HepG2 (cell line): ENCODE measurements around the gene MFN2. TPM values are rescaled to one million over a fixed set of nuclear protein-coding genes. Genes with fewer than 3 reads are reported as not detected.

Experiments used
- ASH2L ChIP-seq: fragments of 300-600, 200-600 bp; sonication (generic); IDR thresholded peaks from 2 replicates; pipeline ENCODE4 v1.7.0; 2017; ENCODE audit warnings: low read depth, mild to moderate bottlenecking, moderate library complexity, mixed read lengths, low read length; ENCODE audit not compliant: insufficient read length
- GTF2F1 ChIP-seq: fragments of 150-350 bp; IDR thresholded peaks from 2 replicates; pipeline ENCODE4 v1.6.1; 2014; ENCODE audit warnings: low read length
- HNF4A ChIP-seq: sonication (generic); formaldehyde crosslinking; IDR thresholded peaks from 2 replicates; pipeline ENCODE4 v1.4.0; 2020; ENCODE audit warnings: missing genetic modification reagents
- HNRNPH1 ChIP-seq: fragments of 200-400 bp; formaldehyde crosslinking; optimal IDR thresholded peaks from 2 replicates; pipeline ENCODE3; 2017; ENCODE audit warnings: mild to moderate bottlenecking, low read depth, low read length
- HOXD1 ChIP-seq: sonication (generic); formaldehyde crosslinking; IDR thresholded peaks from 2 replicates; pipeline ENCODE4 v1.5.0; 2020; ENCODE audit warnings: missing genetic modification reagents
- ISX ChIP-seq: sonication (generic); formaldehyde crosslinking; conservative IDR thresholded peaks from 2 replicates; pipeline ENCODE4 v1.5.0; 2020; ENCODE audit warnings: missing genetic modification reagents
- KDM3A ChIP-seq: IDR thresholded peaks from 2 replicates; pipeline ENCODE4 v1.6.1; 2018; ENCODE audit warnings: low read depth, missing compliant biosample characterization
- KLF6 ChIP-seq: IDR thresholded peaks from 2 replicates; pipeline ENCODE4 v1.8.0; 2016; ENCODE audit warnings: missing biosample characterization, missing genetic modification reagents
- LCORL ChIP-seq, 2 experiments: fragments of 450-650 bp in 1 of 2; sonication (generic) in 1 of 2; formaldehyde crosslinking in 1 of 2; IDR thresholded peaks; 2 replicates each; pipeline versions ENCODE4 v1.5.0 to v1.6.1; 2017 to 2020; ENCODE audit warnings: antibody characterized with exemption in 1 of 2, missing genetic modification reagents in 1 of 2
- NKX3-1 ChIP-seq: sonication (generic); formaldehyde crosslinking; IDR thresholded peaks from 2 replicates; pipeline ENCODE4 v1.5.0; 2020; ENCODE audit warnings: missing genetic modification reagents
- PHF21A ChIP-seq: sonication (generic); formaldehyde crosslinking; IDR thresholded peaks from 2 replicates; pipeline ENCODE4 v1.5.0; 2020; ENCODE audit warnings: mild to moderate bottlenecking, missing genetic modification reagents
- RXRA ChIP-seq: sonication (generic); formaldehyde crosslinking; IDR thresholded peaks from 2 replicates; pipeline ENCODE4 v1.5.1; 2020; ENCODE audit warnings: missing genetic modification reagents
- SIN3A ChIP-seq: IDR thresholded peaks from 2 replicates; pipeline ENCODE4 v1.6.1; 2011; ENCODE audit warnings: low read depth, mild to moderate bottlenecking, control low read depth, low read length, borderline replicate concordance
- SP4 ChIP-seq: sonication (generic); formaldehyde crosslinking; IDR thresholded peaks from 2 replicates; pipeline ENCODE4 v1.8.1; 2023; ENCODE audit warnings: mild to moderate bottlenecking, missing genetic modification reagents
- SRSF9 ChIP-seq: fragments of 200-400 bp; formaldehyde crosslinking; IDR thresholded peaks from 2 replicates; pipeline ENCODE4 v1.6.1; 2018; ENCODE audit warnings: borderline replicate concordance, mild to moderate bottlenecking, low read depth, low read length; ENCODE audit not compliant: insufficient read depth, poor library complexity, severe bottlenecking
- ZFAT ChIP-seq: sonication (generic); formaldehyde crosslinking; conservative IDR thresholded peaks from 2 replicates; pipeline ENCODE4 v1.8.1; 2023; ENCODE audit warnings: missing genetic modification reagents, inconsistent platforms
- ZNF264 ChIP-seq: sonication (generic); formaldehyde crosslinking; IDR thresholded peaks from 2 replicates; pipeline ENCODE4 v1.4.0; 2020; ENCODE audit warnings: missing genetic modification reagents
- ZNF3 ChIP-seq: IDR thresholded peaks from 2 replicates; pipeline ENCODE4 v1.7.0; 2017; ENCODE audit warnings: inconsistent platforms
- ZNF660 ChIP-seq: sonication (generic); formaldehyde crosslinking; IDR thresholded peaks from 2 replicates; pipeline ENCODE4 v1.5.1; 2020; ENCODE audit warnings: mild to moderate bottlenecking, low read depth, missing genetic modification reagents, borderline replicate concordance
- ZSCAN31 ChIP-seq: sonication (generic); formaldehyde crosslinking; IDR thresholded peaks from 2 replicates; pipeline ENCODE4 v1.5.0; 2020; ENCODE audit warnings: low read depth, mild to moderate bottlenecking, missing genetic modification reagents
- polyA plus RNA-seq, 8 experiments: library from polyadenylated mRNA; depleted of rRNA in 3 of 8; stranded (reverse) in 7 of 8; unstranded in 1 of 8; fragments of >200 nt; fragmentation: Illumina TruSeq in 4 of 8; extraction: Trizol in 4 of 8; gene quantifications; 2 replicates each; pipeline versions ENCODE4 v1.2.1 to v1.2.3, GENCODE V29; 2011 to 2016; ENCODE audit warnings: low read depth in 4 of 8, missing spikeins in 1 of 8, mixed read lengths in 1 of 8; ENCODE audit not compliant: insufficient read depth in 1 of 8
- total RNA-seq, 5 experiments: library from RNA; depleted of rRNA; stranded (reverse); fragments of >200 nt; fragmentation: Illumina TruSeq; extraction: Trizol; gene quantifications; 2 replicates each; pipeline ENCODE4 v1.2.3, GENCODE V29; 2016; ENCODE audit warnings: low read depth in 1 of 5
- TF ChIP-seq, protein P1 (sequence below): sonication (generic); formaldehyde crosslinking; IDR thresholded peaks from 2 replicates; pipeline ENCODE4 v1.5.0; 2020; ENCODE audit warnings: mild to moderate bottlenecking, missing genetic modification reagents
- TF ChIP-seq, protein P2 (sequence below): sonication (generic); formaldehyde crosslinking; IDR thresholded peaks from 2 replicates; pipeline ENCODE4 v1.5.1; 2020; ENCODE audit warnings: mild to moderate bottlenecking, missing genetic modification reagents, moderate library complexity
- TF ChIP-seq, protein P3 (sequence below): IDR thresholded peaks from 2 replicates; pipeline ENCODE4 v1.6.1; 2016; ENCODE audit warnings: low read depth
- TF ChIP-seq, protein P4 (sequence below): sonication (generic); formaldehyde crosslinking; conservative IDR thresholded peaks from 2 replicates; pipeline ENCODE4 v1.4.0; 2020; ENCODE audit warnings: missing genetic modification reagents

The MFN2 gene
- total and polyA plus RNA-seq, 2 of the 13 experiments (the other 11 are each of a cell fraction or from before 2014, with no cell fraction given) = 38.7 to 60.9 TPM

DNA sequence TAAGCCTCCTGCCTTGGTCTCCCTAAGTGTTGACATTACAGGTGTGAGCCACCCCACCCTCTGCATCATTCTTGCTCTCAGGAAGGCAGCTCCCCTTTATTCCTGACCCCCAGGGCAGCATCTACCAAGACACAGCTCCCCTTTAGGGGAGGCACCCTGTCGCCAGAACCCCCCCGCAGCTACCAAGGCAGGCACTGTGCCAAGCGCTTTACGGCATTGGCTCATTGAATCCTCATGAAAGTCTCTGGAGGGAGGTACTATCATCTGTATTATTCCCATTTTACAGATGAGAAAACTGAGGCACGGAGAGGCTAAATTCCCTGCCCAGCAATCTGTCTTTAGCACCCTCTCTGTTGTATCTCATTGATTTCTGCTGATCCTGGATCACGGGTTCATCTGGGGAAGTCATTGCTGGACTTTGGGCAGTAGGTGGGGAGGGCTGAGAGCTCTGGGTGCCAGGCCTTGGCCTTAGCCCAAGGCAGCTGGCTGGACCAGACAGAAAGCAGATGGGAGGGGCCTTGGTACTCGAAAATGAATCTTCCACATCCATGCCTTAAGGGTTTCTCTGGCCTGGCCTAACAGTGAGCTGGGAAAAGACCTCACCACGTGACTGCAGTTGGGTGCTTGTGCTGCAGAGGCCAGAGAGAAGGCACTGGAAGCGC lies 39.9 kb upstream of the MFN2 start (continued):
- TF ChIP-seq, protein P1, sequence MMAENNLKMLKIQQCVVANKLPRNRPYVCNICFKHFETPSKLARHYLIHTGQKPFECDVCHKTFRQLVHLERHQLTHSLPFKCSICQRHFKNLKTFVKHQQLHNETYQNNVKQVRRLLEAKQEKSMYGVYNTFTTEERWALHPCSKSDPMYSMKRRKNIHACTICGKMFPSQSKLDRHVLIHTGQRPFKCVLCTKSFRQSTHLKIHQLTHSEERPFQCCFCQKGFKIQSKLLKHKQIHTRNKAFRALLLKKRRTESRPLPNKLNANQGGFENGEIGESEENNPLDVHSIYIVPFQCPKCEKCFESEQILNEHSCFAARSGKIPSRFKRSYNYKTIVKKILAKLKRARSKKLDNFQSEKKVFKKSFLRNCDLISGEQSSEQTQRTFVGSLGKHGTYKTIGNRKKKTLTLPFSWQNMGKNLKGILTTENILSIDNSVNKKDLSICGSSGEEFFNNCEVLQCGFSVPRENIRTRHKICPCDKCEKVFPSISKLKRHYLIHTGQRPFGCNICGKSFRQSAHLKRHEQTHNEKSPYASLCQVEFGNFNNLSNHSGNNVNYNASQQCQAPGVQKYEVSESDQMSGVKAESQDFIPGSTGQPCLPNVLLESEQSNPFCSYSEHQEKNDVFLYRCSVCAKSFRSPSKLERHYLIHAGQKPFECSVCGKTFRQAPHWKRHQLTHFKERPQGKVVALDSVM (CRISPR knock-in tag) = no peak
- TF ChIP-seq, protein P2, sequence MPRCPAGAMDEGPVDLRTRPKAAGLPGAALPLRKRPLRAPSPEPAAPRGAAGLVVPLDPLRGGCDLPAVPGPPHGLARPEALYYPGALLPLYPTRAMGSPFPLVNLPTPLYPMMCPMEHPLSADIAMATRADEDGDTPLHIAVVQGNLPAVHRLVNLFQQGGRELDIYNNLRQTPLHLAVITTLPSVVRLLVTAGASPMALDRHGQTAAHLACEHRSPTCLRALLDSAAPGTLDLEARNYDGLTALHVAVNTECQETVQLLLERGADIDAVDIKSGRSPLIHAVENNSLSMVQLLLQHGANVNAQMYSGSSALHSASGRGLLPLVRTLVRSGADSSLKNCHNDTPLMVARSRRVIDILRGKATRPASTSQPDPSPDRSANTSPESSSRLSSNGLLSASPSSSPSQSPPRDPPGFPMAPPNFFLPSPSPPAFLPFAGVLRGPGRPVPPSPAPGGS (CRISPR knock-in tag) = no peak
- 0 out of 2 replicates have a peak, but pooled peaks have one; percentile 47 for TF ChIP-seq RXRA (CRISPR knock-in tag)
- TF ChIP-seq KLF6 (CRISPR knock-in tag) = no peak
- no peak for TF ChIP-seq HOXD1 (CRISPR knock-in tag)
- 0 out of 2 replicates have a peak, but pooled peaks have one; percentile 43 for TF ChIP-seq SP4 (CRISPR knock-in tag)
- TF ChIP-seq, protein P3, sequence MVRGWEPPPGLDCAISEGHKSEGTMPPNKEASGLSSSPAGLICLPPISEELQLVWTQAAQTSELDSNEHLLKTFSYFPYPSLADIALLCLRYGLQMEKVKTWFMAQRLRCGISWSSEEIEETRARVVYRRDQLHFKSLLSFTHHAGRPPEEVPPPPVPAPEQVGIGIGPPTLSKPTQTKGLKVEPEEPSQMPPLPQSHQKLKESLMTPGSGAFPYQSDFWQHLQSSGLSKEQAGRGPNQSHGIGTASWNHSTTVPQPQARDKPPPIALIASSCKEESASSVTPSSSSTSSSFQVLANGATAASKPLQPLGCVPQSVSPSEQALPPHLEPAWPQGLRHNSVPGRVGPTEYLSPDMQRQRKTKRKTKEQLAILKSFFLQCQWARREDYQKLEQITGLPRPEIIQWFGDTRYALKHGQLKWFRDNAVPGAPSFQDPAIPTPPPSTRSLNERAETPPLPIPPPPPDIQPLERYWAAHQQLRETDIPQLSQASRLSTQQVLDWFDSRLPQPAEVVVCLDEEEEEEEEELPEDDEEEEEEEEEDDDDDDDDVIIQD (CRISPR knock-in tag) = 0 out of 2 replicates have a peak, but pooled peaks have one; percentile 29
- no peak for TF ChIP-seq ISX (CRISPR knock-in tag)
- no peak for TF ChIP-seq NKX3-1
- TF ChIP-seq KDM3A (CRISPR knock-in tag) = no peak
- no peak for TF ChIP-seq LCORL (IDR thresholded peaks at IDR 0.05)
- no peak; the same call in 1 of the 2 replicates for TF ChIP-seq LCORL (CRISPR knock-in tag; IDR thresholded peaks at IDR 0.05)
- no peak for TF ChIP-seq ZNF660 (CRISPR knock-in tag)
- no peak for TF ChIP-seq ASH2L
- TF ChIP-seq, protein P4, sequence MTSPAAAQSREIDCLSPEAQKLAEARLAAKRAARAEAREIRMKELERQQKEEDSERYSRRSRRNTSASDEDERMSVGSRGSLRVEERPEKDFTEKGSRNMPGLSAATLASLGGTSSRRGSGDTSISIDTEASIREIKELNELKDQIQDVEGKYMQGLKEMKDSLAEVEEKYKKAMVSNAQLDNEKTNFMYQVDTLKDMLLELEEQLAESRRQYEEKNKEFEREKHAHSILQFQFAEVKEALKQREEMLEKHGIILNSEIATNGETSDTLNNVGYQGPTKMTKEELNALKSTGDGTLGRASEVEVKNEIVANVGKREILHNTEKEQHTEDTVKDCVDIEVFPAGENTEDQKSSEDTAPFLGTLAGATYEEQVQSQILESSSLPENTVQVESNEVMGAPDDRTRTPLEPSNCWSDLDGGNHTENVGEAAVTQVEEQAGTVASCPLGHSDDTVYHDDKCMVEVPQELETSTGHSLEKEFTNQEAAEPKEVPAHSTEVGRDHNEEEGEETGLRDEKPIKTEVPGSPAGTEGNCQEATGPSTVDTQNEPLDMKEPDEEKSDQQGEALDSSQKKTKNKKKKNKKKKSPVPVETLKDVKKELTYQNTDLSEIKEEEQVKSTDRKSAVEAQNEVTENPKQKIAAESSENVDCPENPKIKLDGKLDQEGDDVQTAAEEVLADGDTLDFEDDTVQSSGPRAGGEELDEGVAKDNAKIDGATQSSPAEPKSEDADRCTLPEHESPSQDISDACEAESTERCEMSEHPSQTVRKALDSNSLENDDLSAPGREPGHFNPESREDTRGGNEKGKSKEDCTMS (CRISPR knock-in tag) = no peak
- peak; percentile 90 for TF ChIP-seq HNF4A (CRISPR knock-in tag)
- no peak for TF ChIP-seq SIN3A
- TF ChIP-seq ZNF3 (CRISPR knock-in tag) = no peak
- TF ChIP-seq ZNF264 (CRISPR knock-in tag) = no peak
- TF ChIP-seq SRSF9 = no peak
- no peak for TF ChIP-seq ZFAT (CRISPR knock-in tag)
- TF ChIP-seq GTF2F1 = no peak
- TF ChIP-seq ZSCAN31 (CRISPR knock-in tag) = no peak
- TF ChIP-seq HNRNPH1 = no peak
- TF ChIP-seq PHF21A (CRISPR knock-in tag) = no peak
